ENCODE results near the gene FADD. TPM values are rescaled to one million over a fixed set of nuclear protein-coding genes. Genes with fewer than 3 reads are reported as not detected.

Gene FADD
- total RNA-seq, 1 donor from 2014 or later: 18.9 TPM

GRCh38 chr11:70251659-70252321, 48.7 kb downstream of the FADD start:
- Histone ChIP-seq H2AFZ (replicated peaks) (peak overlapping the region; percentile 73), H3K4me1 (peaks cover 6% of the 10 kb centered on the region), H3F3A (ENCODE audit: low read depth) (no peaks in the 10 kb centered on the region), H3K36me3 (no peaks in the 10 kb centered on the region), H3K4me2 (peak overlapping the region; percentile 10), H3K9me3 (ENCODE audit: low read depth) (no peaks in the 10 kb centered on the region), H4K20me1 (ENCODE audit: low read depth) (no peaks in the 10 kb centered on the region), H3K79me2 (ENCODE audit: low read depth) (no peaks in the 10 kb centered on the region), H3K27me3 (no peaks in the 10 kb centered on the region), H3K9ac (no peak overlapping the region), H3K27ac (no peak overlapping the region), H3K4me3 (no peak overlapping the region)
- H3K4me1 Mint-ChIP-seq: peaks cover 4% of the 10 kb centered on the region
- H3K9me3 Mint-ChIP-seq: no peaks in the 10 kb centered on the region
- no peak overlapping the region for H3K27ac Mint-ChIP-seq
- TF ChIP-seq CTCF (IDR thresholded peaks at IDR 0.05) (no peak), EZH2phosphoT487 (IDR thresholded peaks at IDR 0.05) (no peak), EZH2 (IDR thresholded peaks at IDR 0.05) (no peak)
- DNase-seq (ENCODE audit: low spot score): no peak
- H3K4me3 Mint-ChIP-seq: no peak overlapping the region
- H3K36me3 Mint-ChIP-seq: no peaks in the 10 kb centered on the region
- peaks cover 11% of the 10 kb centered on the region for H3K27me3 Mint-ChIP-seq (ENCODE audit: insufficient read depth, low read depth)

- no peaks in the 10 kb centered on the region for H3K36me3 Mint-ChIP-seq
- no peak overlapping the region for H3K27ac Mint-ChIP-seq
- Histone ChIP-seq H3K9me3 (ENCODE audit: low read depth) (no peaks in the 10 kb centered on the region), H4K20me1 (ENCODE audit: low read depth) (no peaks in the 10 kb centered on the region), H3K9ac (no peak overlapping the region), H3F3A (ENCODE audit: low read depth) (no peaks in the 10 kb centered on the region), H3K4me1 (peaks cover 6% of the 10 kb centered on the region), H3K27ac (no peak overlapping the region), H3K36me3 (no peaks in the 10 kb centered on the region), H3K4me2 (no peak overlapping the region), H3K4me3 (no peak overlapping the region), H2AFZ (replicated peaks) (no peak overlapping the region), H3K27me3 (no peaks in the 10 kb centered on the region), H3K79me2 (ENCODE audit: low read depth) (no peaks in the 10 kb centered on the region)
- DNase-seq (ENCODE audit: low spot score): no peak
- peaks cover 4% of the 10 kb centered on the region for H3K4me1 Mint-ChIP-seq
- H3K4me3 Mint-ChIP-seq: no peak overlapping the region
- peaks cover 9% of the 10 kb centered on the region for H3K27me3 Mint-ChIP-seq (ENCODE audit: insufficient read depth, low read depth)
- H3K9me3 Mint-ChIP-seq: no peaks in the 10 kb centered on the region
- TF ChIP-seq EZH2 (IDR thresholded peaks at IDR 0.05): no peak
- TF ChIP-seq EZH2phosphoT487 (IDR thresholded peaks at IDR 0.05): no peak
- no peak for TF ChIP-seq CTCF (IDR thresholded peaks at IDR 0.05)
Measured at GRCh38 chr11:70252844-70253243, 49.7 kb downstream of the FADD start.

GRCh38 chr11:70255477-70256116, 52.5 kb downstream of the FADD start:
- H3K27me3 Mint-ChIP-seq (ENCODE audit: insufficient read depth, low read depth): peaks cover 10% of the 10 kb centered on the region
- H3K4me1 ChIP-seq: peaks cover 6% of the 10 kb centered on the region
- H3K27me3 ChIP-seq: no peaks in the 10 kb centered on the region
- no peaks in the 10 kb centered on the region for H4K20me1 ChIP-seq (ENCODE audit: low read depth)
- H3K4me3 Mint-ChIP-seq: no peak overlapping the region
- DNase-seq (ENCODE audit: low spot score): no peak
- no peaks in the 10 kb centered on the region for H3K36me3 Mint-ChIP-seq
- no peaks in the 10 kb centered on the region for H3F3A ChIP-seq (ENCODE audit: low read depth)
- H3K4me2 ChIP-seq: no peak overlapping the region
- no peak overlapping the region for H3K27ac ChIP-seq
- no peak overlapping the region for H2AFZ ChIP-seq (replicated peaks)
- H3K4me3 ChIP-seq: no peak overlapping the region
- no peak overlapping the region for H3K9ac ChIP-seq
- H3K27ac Mint-ChIP-seq: no peak overlapping the region
- no peaks in the 10 kb centered on the region for H3K79me2 ChIP-seq (ENCODE audit: low read depth)
- H3K9me3 ChIP-seq (ENCODE audit: low read depth): no peaks in the 10 kb centered on the region
- H3K4me1 Mint-ChIP-seq: peaks cover 4% of the 10 kb centered on the region
- H3K9me3 Mint-ChIP-seq: no peaks in the 10 kb centered on the region
- TF ChIP-seq EZH2 (IDR thresholded peaks at IDR 0.05) (no peak), EZH2phosphoT487 (IDR thresholded peaks at IDR 0.05) (no peak)
- H3K36me3 ChIP-seq: no peaks in the 10 kb centered on the region

Other genes starting within 250 kb of the FADD start
- gene ANO1, start 125.0 kb upstream of the FADD start, total RNA-seq (ENCODE audit: low replicate concordance): 0.19 TPM in 1 of 2 replicates, not detected in the other
- 42.6 and 44.5 TPM in 2 replicates for gene PPFIA1, start 67.4 kb downstream of the FADD start, total RNA-seq (ENCODE audit: low replicate concordance)
- 200 and 239 TPM in 2 replicates for gene CTTN, start 195.2 kb downstream of the FADD start, total RNA-seq (ENCODE audit: low replicate concordance)